GM21526 (cell line): ENCODE results near the gene ARSB.
"Not testable (repeated sequence)": the region's sequence is repeated elsewhere in the genome, so short reads cannot be mapped to it uniquely, and the experiment has no call there.

Source experiments
- ATAC-seq: cut with Tn5 transposase; IDR thresholded peaks from one replicate; pipeline ENCODE4 v1.9.1; 2021; ENCODE audit warnings: moderate library complexity; ENCODE audit not compliant: unreplicated experiment, low FRiP score

ARSB gene

GRCh38 chr5:78855026-78855425 is 130.1 kb downstream of the ARSB start:
- no peak for ATAC-seq

GRCh38 chr5:78851891-78852290 is 133.2 kb downstream of the ARSB start:
- ATAC-seq, result not testable (repeated sequence)

DNA sequence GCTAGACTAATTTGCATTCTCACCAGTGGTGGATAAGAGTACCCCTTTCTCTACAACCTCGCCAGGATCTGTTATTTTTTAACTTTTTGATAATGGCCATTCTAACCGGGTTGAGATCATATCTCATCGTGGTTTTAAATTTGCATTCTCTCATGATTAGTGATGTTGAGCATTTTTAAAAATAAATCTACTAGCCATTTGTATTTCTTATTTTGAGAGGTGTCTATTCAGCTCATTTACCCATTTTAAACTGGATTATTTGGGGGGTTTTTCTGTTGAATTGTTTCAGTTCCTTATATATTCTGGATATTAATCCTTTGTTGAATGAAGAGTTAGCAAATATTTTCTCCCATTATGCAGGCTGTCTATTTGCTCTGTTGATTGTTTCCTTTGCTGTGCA is 139.6 kb downstream of the ARSB start:
- no peak for ATAC-seq

- no peak for ATAC-seq
Observed at GRCh38 chr5:78843436-78843835, 141.7 kb downstream of the ARSB start.

DNA sequence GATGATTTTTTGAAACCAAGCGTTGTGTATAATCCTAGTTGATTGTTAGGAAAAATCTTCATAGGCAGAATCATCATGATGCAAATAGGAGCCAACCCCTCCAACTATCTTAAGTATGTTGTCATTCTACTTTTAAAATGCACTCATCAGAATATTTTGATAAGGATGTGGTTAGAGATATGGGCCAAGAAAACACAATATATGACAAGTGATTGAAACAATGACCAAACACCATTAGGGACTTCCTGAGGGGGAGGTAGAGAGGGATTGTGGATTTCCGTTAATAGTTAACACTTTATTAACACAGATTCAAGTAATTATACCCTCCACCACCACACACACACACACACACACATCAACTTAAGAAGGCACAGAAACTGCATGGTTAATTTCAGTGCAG is 143.3 kb downstream of the ARSB start:
- no peak for ATAC-seq

DNA sequence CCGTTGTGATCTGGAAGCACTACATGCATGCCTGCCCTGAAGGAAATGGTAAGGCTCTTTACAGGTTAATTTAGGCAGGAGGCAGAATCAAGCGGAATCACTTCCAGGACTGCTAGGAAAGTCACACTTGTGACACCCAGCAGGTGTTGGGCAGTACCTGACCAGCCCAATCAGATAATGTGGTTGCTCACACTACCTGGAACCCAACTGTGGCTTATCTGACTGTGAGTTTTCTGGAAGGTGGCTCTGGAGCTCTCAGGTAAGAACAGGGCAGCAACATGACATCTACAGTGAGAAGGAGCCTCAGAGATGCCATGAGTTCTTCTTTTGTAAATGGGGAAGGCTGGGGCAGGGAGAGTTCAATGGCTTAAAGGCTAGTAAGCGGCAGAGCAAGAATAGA is 146.4 kb downstream of the ARSB start:
- ATAC-seq, result no peak

DNA sequence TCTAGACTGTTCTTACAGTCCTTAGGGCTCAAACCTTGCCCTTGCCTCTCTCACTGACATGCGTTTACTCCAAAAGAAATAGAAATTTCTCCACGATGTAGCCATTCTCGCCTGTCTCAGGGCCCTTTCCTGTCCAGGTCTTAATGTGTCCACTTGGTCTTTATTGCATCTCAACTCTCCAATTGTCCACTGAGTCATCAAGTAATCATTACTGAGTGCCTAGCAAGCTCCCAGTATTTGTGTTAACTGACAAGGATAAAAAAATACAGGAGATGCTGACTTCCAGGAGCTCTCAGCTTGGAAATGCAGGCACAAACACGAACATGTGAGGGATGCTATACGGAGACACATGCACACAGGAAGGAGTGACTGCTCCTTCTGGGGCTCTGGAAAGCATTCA is 147.3 kb downstream of the ARSB start:
- ATAC-seq, result no peak

- ATAC-seq, result no peak
Observed at GRCh38 chr5:78835176-78835575, 149.9 kb downstream of the ARSB start.

DNA sequence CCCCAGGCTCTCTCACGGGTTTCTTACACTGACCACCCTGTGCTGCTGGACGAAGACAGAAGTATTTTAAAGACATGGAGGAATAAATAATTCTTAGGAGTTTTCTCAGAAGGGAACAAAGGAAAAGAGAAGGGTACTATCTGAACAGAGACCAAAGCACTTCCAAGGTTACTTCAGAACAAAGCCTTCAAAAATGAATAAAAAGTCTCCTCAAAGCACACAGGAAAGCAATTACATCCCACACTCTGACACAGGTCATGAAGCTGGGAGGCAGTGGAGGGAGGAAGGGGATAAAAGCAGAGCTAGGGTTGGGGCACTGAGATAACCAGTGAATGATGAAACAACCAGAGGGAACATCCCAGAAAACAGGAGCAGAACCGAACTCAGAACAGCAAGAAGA is 151.8 kb downstream of the ARSB start:
- ATAC-seq, result no peak

- no peak for ATAC-seq
Observed at GRCh38 chr5:78830528-78831046, 154.5 kb downstream of the ARSB start.

DNA sequence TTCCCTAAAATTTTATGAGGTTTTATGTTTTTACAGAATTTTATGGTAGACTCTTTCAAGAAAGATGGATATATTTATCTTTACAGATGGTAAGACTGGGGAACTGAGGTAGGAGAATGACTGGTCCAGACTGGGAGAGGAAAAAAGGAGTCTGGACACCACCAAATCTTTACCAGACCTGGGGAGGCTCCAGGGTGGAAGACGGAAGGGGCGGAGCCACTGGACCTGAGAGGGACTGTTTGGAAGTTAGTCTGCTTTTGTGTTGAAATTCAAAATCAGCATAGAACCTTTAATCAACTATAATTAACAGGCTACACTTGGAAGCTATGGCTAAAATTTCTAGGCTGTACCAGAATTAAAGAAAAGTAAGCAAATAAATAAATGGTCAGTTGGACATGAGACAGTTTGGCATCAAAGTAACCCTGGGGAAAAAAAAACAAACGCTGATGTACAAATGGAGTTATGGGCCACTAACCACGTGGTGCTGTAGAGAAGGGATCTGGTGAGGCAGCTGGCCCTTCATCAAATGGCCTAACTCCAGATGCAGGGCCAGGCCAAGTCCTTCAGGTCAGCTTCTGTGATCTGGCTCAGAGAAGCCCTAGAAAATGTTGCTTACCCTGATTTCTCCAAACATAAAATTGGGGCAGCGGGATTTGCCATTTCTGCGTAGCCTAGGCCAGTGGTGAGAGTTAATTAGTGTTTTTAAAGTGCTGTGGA is 155.1 kb downstream of the ARSB start:
- no peak for ATAC-seq

DNA sequence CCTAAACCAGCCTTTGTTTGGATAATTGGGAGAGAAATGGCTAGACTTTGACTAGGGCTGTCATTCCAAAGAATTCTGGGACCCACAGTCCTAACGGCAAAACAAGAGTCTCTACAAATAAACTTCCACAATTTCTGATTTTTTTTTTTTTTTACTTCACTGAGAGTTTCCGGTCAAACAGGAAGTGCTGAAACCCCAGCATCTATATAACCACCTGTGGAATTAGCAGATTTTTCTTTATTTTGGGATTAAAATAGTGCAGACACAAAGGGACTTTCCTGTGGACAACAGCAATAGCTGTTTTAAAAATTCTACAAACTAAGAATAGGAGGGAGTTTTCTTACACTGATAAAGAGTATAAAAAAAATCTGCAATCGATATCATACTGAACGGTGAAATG is 157.4 kb downstream of the ARSB start:
- ATAC-seq, result no peak

GRCh38 chr5:78824831-78825281 is 160.3 kb downstream of the ARSB start:
- no peak for ATAC-seq

DNA sequence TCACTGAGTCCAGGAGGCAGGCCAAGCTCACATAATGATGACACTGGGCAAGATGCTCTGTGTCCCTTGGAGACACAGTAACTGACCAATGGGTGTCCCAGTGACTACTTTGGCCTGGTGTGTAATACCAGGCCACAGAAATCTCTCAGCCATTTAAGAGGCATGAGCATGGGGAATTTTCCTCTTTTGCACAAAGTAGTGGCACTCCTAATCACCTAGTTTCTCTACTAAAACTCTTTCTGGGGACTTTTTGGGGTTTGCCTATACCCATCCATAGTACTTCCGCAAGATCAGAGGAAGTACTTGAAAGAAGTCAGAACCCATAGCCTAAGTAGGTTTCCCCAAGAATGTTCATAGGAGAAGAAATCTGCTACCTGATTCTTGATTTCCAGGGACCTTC is 161.9 kb downstream of the ARSB start:
- no peak for ATAC-seq

DNA sequence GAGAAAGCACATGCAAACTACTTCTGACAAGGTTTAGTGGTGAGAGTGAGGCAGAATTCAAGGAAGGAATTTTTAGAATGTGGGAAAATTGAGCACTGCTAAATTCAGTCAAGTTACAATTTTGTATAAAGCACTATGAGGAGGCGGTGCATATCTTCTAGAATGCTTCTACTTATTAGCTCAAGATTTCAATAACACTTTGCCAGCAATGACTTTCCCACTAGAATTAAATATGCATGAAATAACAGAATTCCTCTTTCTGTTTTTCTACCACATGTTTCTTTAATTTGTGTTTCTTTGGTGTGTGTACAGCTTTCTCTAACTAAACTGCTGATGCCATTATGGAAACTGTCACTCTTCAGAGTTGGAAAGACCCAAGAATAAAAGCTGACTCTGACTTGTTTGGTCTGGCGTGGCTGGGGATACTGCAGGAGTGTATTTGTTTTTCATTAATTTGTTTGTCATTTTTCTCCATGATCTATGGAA is 163.5 kb downstream of the ARSB start:
- ATAC-seq, result no peak

- ATAC-seq, result no peak
Observed at GRCh38 chr5:78819707-78820106, 165.4 kb downstream of the ARSB start.

- ATAC-seq, result no peak
Observed at GRCh38 chr5:78819166-78819565, 165.9 kb downstream of the ARSB start.

DNA sequence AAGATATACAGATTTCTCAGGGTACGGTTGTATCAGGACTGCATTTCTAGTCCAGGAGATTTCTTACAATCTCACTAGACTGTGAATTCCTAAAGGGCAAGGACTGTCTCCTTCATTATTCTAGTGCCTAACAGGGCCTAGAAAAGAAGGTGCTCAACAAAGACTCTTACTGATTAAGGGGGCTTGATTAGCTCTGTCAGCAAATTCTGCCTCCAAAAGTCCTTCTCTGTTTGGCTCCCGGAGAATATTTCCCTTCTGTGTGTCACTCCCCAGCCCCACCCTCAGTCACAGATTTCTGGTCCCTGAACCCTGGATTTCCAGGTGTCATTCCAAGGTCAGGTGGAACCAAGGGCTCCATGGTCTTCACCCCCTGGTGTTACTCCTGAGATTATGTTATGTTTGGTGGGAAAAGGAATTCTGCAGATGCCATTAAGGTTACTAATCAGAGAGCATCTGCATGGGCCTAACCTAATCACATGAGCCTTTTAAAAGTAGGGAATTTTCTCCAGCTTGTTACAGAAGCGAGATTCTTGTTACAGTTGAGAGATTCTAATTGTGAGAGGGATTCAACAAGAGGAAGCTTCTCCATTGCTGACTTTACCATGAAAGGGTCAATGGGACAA is 168.9 kb downstream of the ARSB start:
- ATAC-seq, result no peak

- ATAC-seq, result no peak
Observed at GRCh38 chr5:78813906-78814530, 171.1 kb downstream of the ARSB start.

DNA sequence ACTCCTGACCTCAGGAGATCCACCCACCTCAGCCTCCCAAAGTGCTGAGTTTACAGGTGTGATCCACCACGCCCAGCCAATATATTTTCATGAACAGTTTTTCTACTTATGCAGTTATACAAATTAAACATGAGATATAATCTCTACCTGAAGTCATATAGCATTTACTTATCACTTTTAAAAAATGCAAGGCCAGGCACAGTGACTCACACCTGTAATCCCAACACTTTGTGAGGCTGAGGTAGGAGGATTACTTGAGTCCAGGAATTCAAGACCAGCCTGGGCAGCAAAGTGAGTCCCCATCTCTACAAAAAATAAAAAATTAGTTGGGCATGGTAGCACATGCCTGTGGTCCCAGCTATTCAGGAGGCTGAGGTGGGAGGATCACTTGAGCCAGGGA is 171.8 kb downstream of the ARSB start:
- ATAC-seq, result no peak

- no peak for ATAC-seq
Observed at GRCh38 chr5:78811866-78812265, 173.2 kb downstream of the ARSB start.
